Measurements from ENCODE around the gene IFIH1. TPM values are rescaled to one million over a fixed set of nuclear protein-coding genes. Genes with fewer than 3 reads are reported as not detected.

Gene IFIH1
- total RNA-seq, 4 donors from 2014 or later = 7.9 to 15.8 (median 8.7) TPM

- whole genome bisulfite sequencing, 2 donors = 55 to 78% methylated on average over 3 of the region's 3 CpGs
- no peak overlapping the region for H3K4me3 ChIP-seq (ENCODE audit: low read depth, poor library complexity, severe bottlenecking)
- no peak for DNase-seq (ENCODE audit: low spot score in 2 of 2)
- intact Hi-C loops (cut with DNase I; ENCODE audit: low total_unique reads) = no loop called here
- TF ChIP-seq POLR2A (IDR thresholded peaks at IDR 0.05) = no peak
- TF ChIP-seq, protein P1, sequence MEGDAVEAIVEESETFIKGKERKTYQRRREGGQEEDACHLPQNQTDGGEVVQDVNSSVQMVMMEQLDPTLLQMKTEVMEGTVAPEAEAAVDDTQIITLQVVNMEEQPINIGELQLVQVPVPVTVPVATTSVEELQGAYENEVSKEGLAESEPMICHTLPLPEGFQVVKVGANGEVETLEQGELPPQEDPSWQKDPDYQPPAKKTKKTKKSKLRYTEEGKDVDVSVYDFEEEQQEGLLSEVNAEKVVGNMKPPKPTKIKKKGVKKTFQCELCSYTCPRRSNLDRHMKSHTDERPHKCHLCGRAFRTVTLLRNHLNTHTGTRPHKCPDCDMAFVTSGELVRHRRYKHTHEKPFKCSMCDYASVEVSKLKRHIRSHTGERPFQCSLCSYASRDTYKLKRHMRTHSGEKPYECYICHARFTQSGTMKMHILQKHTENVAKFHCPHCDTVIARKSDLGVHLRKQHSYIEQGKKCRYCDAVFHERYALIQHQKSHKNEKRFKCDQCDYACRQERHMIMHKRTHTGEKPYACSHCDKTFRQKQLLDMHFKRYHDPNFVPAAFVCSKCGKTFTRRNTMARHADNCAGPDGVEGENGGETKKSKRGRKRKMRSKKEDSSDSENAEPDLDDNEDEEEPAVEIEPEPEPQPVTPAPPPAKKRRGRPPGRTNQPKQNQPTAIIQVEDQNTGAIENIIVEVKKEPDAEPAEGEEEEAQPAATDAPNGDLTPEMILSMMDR (IDR thresholded peaks at IDR 0.05) = no peak
Observed at GRCh38 chr2:162308747-162309503, 9.6 kb downstream of the IFIH1 start.

- WGBS, 2 donors = 89 to 90% methylated on average over 3 of the region's 3 CpGs
- DNase-seq (ENCODE audit: low spot score in 2 of 2) = no peak
- intact Hi-C loops (cut with DNase I; ENCODE audit: low total_unique reads) = no loop called here
- TF ChIP-seq, protein P1 (IDR thresholded peaks at IDR 0.05) = no peak
- TF ChIP-seq POLR2A (IDR thresholded peaks at IDR 0.05) = no peak
- no peak overlapping the region for H3K4me3 ChIP-seq (ENCODE audit: low read depth, poor library complexity, severe bottlenecking)
Observed at GRCh38 chr2:162305901-162306300, 12.6 kb downstream of the IFIH1 start.

DNA sequence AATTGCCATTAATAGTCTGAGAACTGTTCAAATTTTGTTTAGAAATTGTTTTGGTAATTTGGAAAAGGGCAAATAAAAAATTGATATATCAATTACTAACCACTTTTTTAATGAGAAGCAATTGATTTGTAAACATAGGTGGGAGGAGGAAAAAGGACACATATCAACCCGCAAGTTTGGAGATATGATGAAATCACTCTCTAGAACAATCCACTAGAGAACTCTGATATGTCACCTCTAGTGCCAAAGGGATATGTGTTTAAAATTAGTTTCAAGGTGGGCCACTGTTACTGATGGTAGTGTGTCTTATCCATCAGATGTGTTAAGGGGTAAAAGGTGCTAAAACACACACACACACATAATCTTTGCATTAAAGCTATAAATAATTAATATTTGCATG lies 16.6 kb downstream of the IFIH1 start:
- no peak for DNase-seq (ENCODE audit: low spot score in 2 of 2)
- H3K4me3 ChIP-seq (ENCODE audit: low read depth, poor library complexity, severe bottlenecking) = no peak overlapping the region
- 82 to 84% methylated on average over 1 of the region's 1 CpG for WGBS, 2 donors
- intact Hi-C loops (cut with DNase I; ENCODE audit: low total_unique reads) = no loop called here
- no peak for TF ChIP-seq POLR2A (IDR thresholded peaks at IDR 0.05)
- TF ChIP-seq, protein P1 (IDR thresholded peaks at IDR 0.05) = no peak

GRCh38 chr2:162301151-162301804 lies 17.2 kb downstream of the IFIH1 start:
- H3K4me3 ChIP-seq (ENCODE audit: low read depth, poor library complexity, severe bottlenecking) = no peak overlapping the region
- DNase-seq (ENCODE audit: low spot score in 2 of 2) = no peak
- no peak for TF ChIP-seq POLR2A (IDR thresholded peaks at IDR 0.05)
- TF ChIP-seq, protein P1 (IDR thresholded peaks at IDR 0.05) = no peak
- intact Hi-C loops (cut with DNase I; ENCODE audit: low total_unique reads) = no loop called here
- 10 to 11% methylated on average over 6 of the region's 6 CpGs for WGBS, 2 donors

DNA sequence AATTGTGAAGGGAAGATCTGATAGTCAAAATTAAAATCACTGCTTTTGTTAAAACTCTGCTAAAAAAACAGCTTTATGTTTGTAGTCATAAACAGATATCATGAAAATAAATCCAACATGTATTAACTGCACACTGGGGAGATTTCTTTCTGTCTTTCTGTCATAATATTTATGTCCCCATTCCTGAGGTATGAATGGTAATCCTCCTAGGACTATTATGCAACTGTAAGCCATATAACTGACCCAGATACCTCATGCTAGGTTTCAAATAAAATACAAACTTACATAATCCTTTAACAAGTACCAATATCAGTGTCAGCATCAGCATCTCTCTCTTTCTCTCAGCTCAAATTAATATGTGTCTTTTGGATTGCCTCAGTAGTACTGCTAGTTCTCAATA lies 18.2 kb downstream of the IFIH1 start:
- no peak for DNase-seq (ENCODE audit: low spot score in 2 of 2)
- TF ChIP-seq, protein P1 (IDR thresholded peaks at IDR 0.05) = no peak
- no peak for TF ChIP-seq POLR2A (IDR thresholded peaks at IDR 0.05)
- intact Hi-C loops (cut with DNase I; ENCODE audit: low total_unique reads) = no loop called here
- H3K4me3 ChIP-seq (ENCODE audit: low read depth, poor library complexity, severe bottlenecking) = no peak overlapping the region
